Activated CD8-positive, alpha-beta T cell treated with anti-CD3 and anti-CD28 coated beads for 36 hours (primary cell): Measurements from ENCODE around the gene ENDOU. TPM values are rescaled to one million over a fixed set of nuclear protein-coding genes. Genes with fewer than 3 reads are reported as not detected.

ENCODE experiments used
- ATAC-seq: fragments of 200-7000 bp; cut with Tn5 transposase; one replicate; pipeline ENCODE4 v1.10.0; 2021; ENCODE audit warnings: mild to moderate bottlenecking, moderate library complexity
- CTCF ChIA-PET: fragments of 350-600 bp; sonication (Branson Sonifier 250); formaldehyde crosslinking; loops from one replicate; lab custom pipeline; 2021; ENCODE audit warnings: antibody characterized with exemption; lab: Charles Lee
- POLR2A ChIA-PET: fragments of 350-600 bp; sonication (Branson Sonifier 250); formaldehyde crosslinking; loops from one replicate; lab custom pipeline; 2021; ENCODE audit warnings: antibody characterized with exemption; lab: Charles Lee
- DNase-seq: peaks from one replicate; pipeline ENCODE4 v3.0.0-alpha.2; 2020
- H3K27ac Mint-ChIP-seq: one replicate; pipeline ENCODE4 v1.8.0; 2021; ENCODE audit warnings: mild to moderate bottlenecking, mixed read lengths
- H3K27me3 Mint-ChIP-seq: one replicate; pipeline ENCODE4 v1.8.0; 2021; ENCODE audit warnings: mixed read lengths
- H3K36me3 Mint-ChIP-seq: one replicate; pipeline ENCODE4 v1.8.0; 2021; ENCODE audit warnings: low read depth, mixed read lengths
- H3K4me1 Mint-ChIP-seq: one replicate; pipeline ENCODE4 v1.8.0; 2021; ENCODE audit warnings: low read depth, mixed read lengths
- H3K4me3 Mint-ChIP-seq: one replicate; pipeline ENCODE4 v1.8.0; 2021; ENCODE audit warnings: mild to moderate bottlenecking, moderate library complexity, mixed read lengths
- H3K9me3 Mint-ChIP-seq: one replicate; pipeline ENCODE4 v1.8.0; 2021; ENCODE audit warnings: mixed read lengths
- CTCF ChIP-seq: fragments of 200-600 bp; IDR thresholded peaks from one replicate; pipeline ENCODE4 v1.8.0; 2022; ENCODE audit warnings: antibody characterized with exemption, mild to moderate bottlenecking
- intact Hi-C: fragments of 100-400 bp; cut with micrococcal nuclease; formaldehyde crosslinking; loops from one replicate; pipeline ENCODE4 v1.10.0; 2022
- total RNA-seq, 2 experiments: library from RNA; stranded (reverse); gene quantifications; one replicate each; pipeline ENCODE4 v1.2.3, GENCODE V29; 2021

Gene ENDOU
- total RNA-seq, 2 experiments from 2014 or later: not detected

GRCh38 chr12:47712171-47712570, 13.1 kb downstream of the ENDOU start:
- Mint-ChIP-seq H3K9me3 (no peaks in the 10 kb centered on the region), H3K36me3 (no peaks in the 10 kb centered on the region), H3K27me3 (no peaks in the 10 kb centered on the region), H3K27ac (no peak overlapping the region), H3K4me1 (peaks cover 32% of the 10 kb centered on the region), H3K4me3 (no peak overlapping the region)
- ChIA-PET POLR2A (interaction anchor here (0.8 kb wide), 1 partner anchor 68 kb away, joined by 4 read pairs; no protein-coding TSS in a partner anchor), CTCF (interaction anchor here (10.0 kb wide), 1 partner anchor 56 kb away, joined by 116 read pairs; no protein-coding TSS in a partner anchor)
- no peak for DNase-seq
- no peak for ATAC-seq
- no peak for TF ChIP-seq CTCF
- intact Hi-C loops: no loop called here

DNA sequence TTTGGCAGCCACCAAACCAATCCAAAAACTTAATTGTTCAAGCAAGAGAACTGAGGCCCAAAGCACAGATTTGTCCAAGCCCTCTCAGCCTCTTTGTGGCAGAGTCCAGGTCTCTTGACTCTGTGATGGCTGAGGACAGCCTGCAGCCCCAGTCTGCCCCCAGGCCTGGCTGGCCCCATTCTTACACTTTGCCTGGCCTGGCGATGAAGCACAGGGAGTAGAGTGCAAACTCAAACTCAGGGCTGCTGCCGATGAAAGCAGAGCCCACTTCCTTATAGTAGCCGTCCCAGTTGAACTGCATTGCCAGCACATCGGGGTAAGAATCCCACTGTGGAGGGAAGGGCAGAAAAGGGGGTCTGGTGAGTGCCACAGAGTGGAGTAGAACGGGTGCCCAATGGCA, 13.8 kb downstream of the ENDOU start:
- ChIA-PET POLR2A (no interaction called here), CTCF (interaction anchor here (1.5 to 10.0 kb wide), 3 partner anchors 31 to 121 kb away, joined by 3 to 116 read pairs (median 8); no protein-coding TSS in a partner anchor)
- Mint-ChIP-seq H3K27ac (no peak overlapping the region), H3K27me3 (no peaks in the 10 kb centered on the region), H3K9me3 (no peaks in the 10 kb centered on the region), H3K4me1 (peaks cover 31% of the 10 kb centered on the region), H3K36me3 (no peaks in the 10 kb centered on the region), H3K4me3 (no peak overlapping the region)
- no peak for TF ChIP-seq CTCF
- intact Hi-C loops: no loop called here
- DNase-seq (no peak), ATAC-seq (no peak)

DNA sequence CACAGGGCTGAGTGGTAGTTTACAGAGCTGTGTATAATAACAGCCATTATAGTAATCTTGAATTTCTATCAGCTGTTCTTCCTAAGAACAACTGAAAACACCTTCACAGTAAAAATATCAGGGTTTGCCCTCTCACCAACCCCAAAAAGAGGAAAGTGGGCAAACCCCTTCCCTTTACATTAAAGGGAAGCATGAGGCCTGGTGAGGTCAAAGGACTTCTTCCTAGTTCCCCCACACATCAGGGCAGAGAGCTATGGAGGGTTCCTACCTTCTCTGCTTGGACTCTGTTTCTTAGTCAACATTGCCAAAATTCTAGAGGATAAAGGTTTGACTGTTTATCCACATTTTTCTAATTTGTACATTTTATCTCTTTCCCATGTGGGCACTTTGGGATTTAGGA, 15.0 kb downstream of the ENDOU start:
- Mint-ChIP-seq H3K36me3 (no peaks in the 10 kb centered on the region), H3K27ac (no peak overlapping the region), H3K27me3 (no peaks in the 10 kb centered on the region), H3K4me3 (no peak overlapping the region), H3K9me3 (no peaks in the 10 kb centered on the region), H3K4me1 (peaks cover 26% of the 10 kb centered on the region)
- no peak for ATAC-seq
- no peak for DNase-seq
- no peak for TF ChIP-seq CTCF
- POLR2A ChIA-PET: interaction anchor here (0.7 to 0.9 kb wide), 3 partner anchors 14 to 134 kb away, joined by 3 read pairs; no protein-coding TSS in a partner anchor
- intact Hi-C loops: no loop called here
- CTCF ChIA-PET: interaction anchor here (1.0 to 10.0 kb wide), 9 partner anchors 8 to 254 kb away, joined by 3 to 116 read pairs (median 4); partner anchors contain the start of gene TMEM106C

DNA sequence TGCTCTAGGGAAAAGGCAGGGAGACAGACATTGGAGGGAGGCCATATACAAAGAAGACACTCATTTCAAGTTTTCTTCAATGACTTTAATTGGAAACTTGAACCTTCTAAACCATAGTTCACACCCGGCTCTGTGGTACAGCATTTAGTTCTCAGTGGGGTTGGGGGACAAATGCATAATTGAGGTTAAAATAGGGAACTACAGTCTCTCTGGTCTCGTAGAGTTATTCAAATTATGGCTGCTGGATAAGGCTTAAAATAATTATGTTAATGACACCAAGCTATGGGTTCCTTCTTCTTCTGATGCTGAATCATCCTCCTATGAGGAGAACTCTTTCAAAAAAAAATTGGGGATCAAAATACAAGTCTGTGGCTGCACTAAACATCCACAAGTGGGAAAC, 15.6 kb downstream of the ENDOU start:
- H3K9me3 Mint-ChIP-seq: no peaks in the 10 kb centered on the region
- ATAC-seq (no peak), DNase-seq (no peak)
- peaks cover 2% of the 10 kb centered on the region for H3K36me3 Mint-ChIP-seq
- H3K27ac Mint-ChIP-seq: no peak overlapping the region
- H3K27me3 Mint-ChIP-seq: no peaks in the 10 kb centered on the region
- no peak overlapping the region for H3K4me3 Mint-ChIP-seq
- TF ChIP-seq CTCF: no peak
- ChIA-PET CTCF (interaction anchor here (1.0 to 10.0 kb wide), 9 partner anchors 8 to 254 kb away, joined by 3 to 116 read pairs (median 4); partner anchors contain the start of gene TMEM106C), POLR2A (interaction anchor here (0.7 kb wide), 1 partner anchor 940 kb away, joined by 3 read pairs; no protein-coding TSS in a partner anchor)
- H3K4me1 Mint-ChIP-seq: peaks cover 28% of the 10 kb centered on the region
- intact Hi-C loops: loop anchor here (5.0 kb wide), 1 partner anchor 58 kb away; no protein-coding TSS in a partner anchor

- no peak for DNase-seq
- Mint-ChIP-seq H3K36me3 (peaks cover 2% of the 10 kb centered on the region), H3K4me3 (no peak overlapping the region), H3K27ac (no peak overlapping the region), H3K9me3 (no peaks in the 10 kb centered on the region), H3K27me3 (no peaks in the 10 kb centered on the region), H3K4me1 (peaks cover 29% of the 10 kb centered on the region)
- TF ChIP-seq CTCF: no peak
- ATAC-seq: no peak
- ChIA-PET POLR2A (interaction anchor here (0.7 kb wide), 1 partner anchor 940 kb away, joined by 3 read pairs; no protein-coding TSS in a partner anchor), CTCF (interaction anchor here (1.0 to 10.0 kb wide), 5 partner anchors 9 to 255 kb away, joined by 3 to 116 read pairs (median 5); partner anchors contain the start of gene TMEM106C)
- intact Hi-C loops: loop anchor here (5.0 kb wide), 1 partner anchor 58 kb away; no protein-coding TSS in a partner anchor
Observed at GRCh38 chr12:47709237-47709636, 16.1 kb downstream of the ENDOU start.
